NCI-H460 (cell line): ENCODE data around the gene TLL1. TPM values are rescaled to one million over a fixed set of nuclear protein-coding genes. Genes with fewer than 3 reads are reported as not detected.

Source experiments
- DNase-seq: peaks from one replicate; pipeline ENCODE4 v3.0.0-alpha.2; 2016; ENCODE audit warnings: low read depth; ENCODE audit errors: extremely low read depth
- small RNA-seq, 2 experiments: library from RNA; depleted of rRNA; stranded (forward); fragments of <200 nt; gene quantifications; one replicate each; pipeline ENCODE3, GENCODE V24; 2014
- total RNA-seq: library from RNA; depleted of rRNA; stranded (reverse); fragments of >200 nt; shearing (Covaris generic); gene quantifications from 2 replicates; pipeline ENCODE4 v1.2.3, GENCODE V29; 2014

Gene TLL1
- total RNA-seq, 1 experiment from 2014 or later: 0.17 TPM

- no peak for DNase-seq
Measured at GRCh38 chr4:166134285-166134684, 261.2 kb downstream of the TLL1 start.

DNA sequence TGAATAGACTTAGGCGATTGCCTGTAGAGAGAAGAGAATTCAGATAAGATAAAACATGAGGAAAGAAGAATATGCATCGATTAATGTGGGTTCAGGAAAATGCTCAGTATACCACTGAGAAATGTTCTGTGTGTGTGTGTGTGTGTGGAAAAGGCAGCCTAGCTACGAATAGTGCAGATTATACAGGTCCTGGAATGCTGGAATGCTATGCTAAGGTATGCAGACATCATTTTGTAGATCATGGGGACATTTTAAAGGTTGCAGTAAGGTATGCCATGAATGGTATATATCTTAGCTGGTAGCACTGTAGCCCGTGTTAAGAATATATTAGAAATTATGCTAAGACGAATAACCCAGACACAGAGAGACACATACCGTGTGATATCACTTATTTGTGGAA, 267.9 kb downstream of the TLL1 start:
- DNase-seq: no peak

- no peak for DNase-seq
Measured at GRCh38 chr4:166143227-166143626, 270.2 kb downstream of the TLL1 start.

GRCh38 chr4:166144607-166145006, 271.6 kb downstream of the TLL1 start:
- no peak for DNase-seq

- DNase-seq: no peak
Measured at GRCh38 chr4:166146806-166147540, 273.9 kb downstream of the TLL1 start.

Small RNA genes within 50 kb of the gene (small RNA-seq; reads per million reads assigned to genes)
- gene RNA5SP170: 0 reads per million in 2 experiments
